HTERT RPE-1 (cell line): Measurements from ENCODE around the gene C14orf119.
"Not testable (repeated sequence)": the region's sequence is repeated elsewhere in the genome, so short reads cannot be mapped to it uniquely, and the experiment has no call there.

Source experiments
- in situ Hi-C: fragments of 300-500 bp; cut with MboI; formaldehyde crosslinking; loops from 4 replicates; pipeline ENCODE4 v1.14.3; 2020; ENCODE audit warnings: low sequenced_read_pairs

C14orf119 gene

GRCh38 chr14:23107620-23108019 is 12.3 kb downstream of the C14orf119 start:
- in situ Hi-C loops, result not testable (repeated sequence)

- in situ Hi-C loops, result not testable (repeated sequence)
Observed at GRCh38 chr14:23108169-23108568, 12.9 kb downstream of the C14orf119 start.

DNA sequence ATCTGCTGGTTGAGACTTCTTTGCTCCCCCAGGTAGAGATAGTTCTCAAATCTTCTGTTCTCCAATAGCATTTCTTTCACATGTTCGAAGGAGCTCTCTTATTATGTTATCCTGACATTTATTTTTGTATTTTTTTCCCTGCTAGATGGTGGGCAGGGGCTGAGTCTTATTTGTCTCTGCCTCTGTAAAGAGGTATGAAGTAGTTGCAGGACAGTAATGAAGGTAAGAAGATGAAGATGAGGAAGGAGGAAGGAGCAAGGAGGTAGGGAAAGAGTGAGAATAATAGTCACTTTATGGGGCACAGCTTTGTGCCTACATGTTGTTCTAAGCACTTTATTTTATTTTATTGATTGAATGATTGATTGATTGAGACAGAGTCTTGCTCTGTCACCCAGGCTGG is 14.5 kb downstream of the C14orf119 start:
- in situ Hi-C loops, result no loop called here

- in situ Hi-C loops, result no loop called here
Observed at GRCh38 chr14:23110579-23111365, 15.5 kb downstream of the C14orf119 start.

- in situ Hi-C loops, result no loop called here
Observed at GRCh38 chr14:23112359-23113178, 17.3 kb downstream of the C14orf119 start.

DNA sequence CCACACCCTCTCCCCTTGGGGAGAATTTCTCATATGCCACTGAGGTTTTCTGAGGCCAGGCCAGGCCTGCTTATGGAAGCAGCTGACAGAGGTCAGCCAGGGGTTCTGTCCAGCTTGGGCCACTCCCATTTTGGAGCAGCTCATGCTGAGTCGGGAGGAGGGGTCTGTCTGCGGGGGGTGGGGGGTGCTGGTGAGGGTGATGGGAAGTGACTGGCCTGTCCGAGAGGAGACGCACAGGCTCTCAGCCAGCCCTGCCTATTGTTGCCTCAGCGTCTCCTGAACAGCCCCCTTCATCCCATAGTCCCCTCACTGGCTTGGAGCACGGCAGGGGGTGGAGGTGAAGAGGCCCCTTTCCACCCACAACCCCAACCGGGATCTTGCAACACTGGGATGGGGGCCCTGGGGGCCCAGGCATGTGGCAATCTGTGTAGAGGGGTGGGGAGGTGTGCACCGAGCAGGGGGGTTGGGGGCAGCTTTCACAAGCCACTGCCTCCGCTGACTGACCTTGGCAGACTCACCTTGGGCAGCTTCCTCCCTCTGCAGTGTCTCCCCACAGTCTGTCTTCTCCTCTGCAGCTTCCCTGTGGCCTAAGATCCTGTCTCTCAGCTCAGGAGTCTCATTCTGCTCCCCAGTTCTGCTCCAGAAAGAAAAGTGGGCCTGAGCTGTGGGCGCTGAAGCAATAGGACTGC is 18.3 kb downstream of the C14orf119 start:
- in situ Hi-C loops, result no loop called here

DNA sequence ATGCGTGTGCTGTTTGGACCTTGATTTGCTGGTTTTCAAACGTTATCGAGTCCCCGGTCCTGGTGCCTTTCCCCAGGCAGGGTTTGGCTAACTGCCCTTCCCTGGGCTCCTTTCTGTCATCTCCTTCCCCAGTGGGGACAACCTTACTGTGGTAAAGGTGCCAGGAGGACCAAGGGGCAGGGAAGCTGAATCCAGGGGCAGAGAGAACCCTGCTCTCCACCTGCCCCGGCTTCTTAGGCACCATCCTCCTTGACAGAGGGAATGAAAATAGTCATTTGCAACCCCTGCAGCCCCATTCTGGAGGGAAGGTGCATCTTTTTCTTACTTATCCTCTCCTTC is 18.8 kb downstream of the C14orf119 start:
- in situ Hi-C loops, result no loop called here

DNA sequence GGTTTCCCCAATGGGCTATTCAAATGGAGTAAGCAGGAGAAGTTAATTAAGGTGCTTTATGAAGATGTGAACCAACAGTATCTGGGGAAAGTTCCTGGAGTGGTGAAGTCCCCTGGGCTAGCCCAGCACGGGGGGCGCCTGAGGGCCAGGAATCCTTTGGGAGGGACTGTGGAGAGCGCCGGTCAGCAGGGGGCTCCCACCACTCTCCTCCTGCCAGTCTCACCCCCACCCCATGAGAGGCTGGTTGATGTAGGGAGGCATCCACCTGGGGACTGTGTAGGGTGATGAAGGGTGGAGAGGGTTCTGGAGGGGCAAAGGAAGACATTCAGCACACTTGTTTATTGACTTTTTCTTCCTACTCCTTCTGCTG is 19.3 kb downstream of the C14orf119 start:
- in situ Hi-C loops, result no loop called here

- in situ Hi-C loops, result no loop called here
Observed at GRCh38 chr14:23115039-23115731, 19.9 kb downstream of the C14orf119 start.

GRCh38 chr14:23115918-23116317 is 20.6 kb downstream of the C14orf119 start:
- in situ Hi-C loops, result no loop called here

- in situ Hi-C loops, result no loop called here
Observed at GRCh38 chr14:23117371-23118020, 22.2 kb downstream of the C14orf119 start.

DNA sequence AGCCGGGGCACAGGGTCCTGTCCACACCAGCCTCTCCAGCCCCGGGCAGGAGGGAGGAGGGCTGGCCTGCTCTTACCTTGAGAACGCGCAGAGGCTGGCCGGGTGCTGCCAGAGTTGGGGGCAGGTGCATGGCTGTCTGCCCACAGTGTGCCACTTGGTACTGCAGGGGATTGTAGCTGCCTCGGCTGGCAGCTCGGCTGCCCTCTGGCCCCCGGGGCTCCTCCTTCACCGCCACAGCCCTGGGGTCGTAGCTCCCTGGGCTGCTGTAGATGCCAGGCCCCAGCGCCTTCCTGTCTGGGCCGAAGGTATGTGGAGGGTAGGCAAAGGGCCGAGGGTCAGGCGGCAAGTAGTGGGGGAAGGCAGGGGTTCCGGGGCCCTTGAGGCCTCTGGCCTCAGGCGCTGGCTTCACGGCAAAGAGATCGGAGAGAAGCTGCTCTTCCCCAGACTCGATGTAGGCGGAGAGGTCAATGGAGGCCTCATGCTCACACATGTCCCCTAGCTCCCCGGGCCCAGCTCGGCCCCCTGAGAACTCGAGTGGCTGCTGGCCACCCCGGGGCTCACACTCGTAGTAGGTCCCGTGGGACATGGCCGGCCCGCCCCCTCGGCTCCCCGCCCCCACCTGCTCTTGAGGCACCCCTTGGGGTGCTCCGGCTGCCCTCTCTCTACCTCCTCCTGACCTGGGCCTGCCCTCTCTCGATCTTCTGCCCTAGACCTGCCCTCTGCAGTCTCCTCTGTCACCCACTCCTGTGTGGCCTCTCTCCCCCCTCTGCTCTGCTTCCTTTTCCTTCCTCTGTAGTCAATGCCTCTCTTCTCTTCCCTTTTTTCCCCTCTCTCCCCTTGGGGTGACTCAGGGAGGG is 23.4 kb downstream of the C14orf119 start, which contains the start of gene CEBPE:
Gene CEBPE (minus strand): TSS at position 750 of the 857 bp plus-strand sequence. CDS start 164 bp downstream, at position 586.
- in situ Hi-C loops, result no loop called here

GRCh38 chr14:23119363-23120327 is 24.3 kb downstream of the C14orf119 start:
- in situ Hi-C loops, result no loop called here

DNA sequence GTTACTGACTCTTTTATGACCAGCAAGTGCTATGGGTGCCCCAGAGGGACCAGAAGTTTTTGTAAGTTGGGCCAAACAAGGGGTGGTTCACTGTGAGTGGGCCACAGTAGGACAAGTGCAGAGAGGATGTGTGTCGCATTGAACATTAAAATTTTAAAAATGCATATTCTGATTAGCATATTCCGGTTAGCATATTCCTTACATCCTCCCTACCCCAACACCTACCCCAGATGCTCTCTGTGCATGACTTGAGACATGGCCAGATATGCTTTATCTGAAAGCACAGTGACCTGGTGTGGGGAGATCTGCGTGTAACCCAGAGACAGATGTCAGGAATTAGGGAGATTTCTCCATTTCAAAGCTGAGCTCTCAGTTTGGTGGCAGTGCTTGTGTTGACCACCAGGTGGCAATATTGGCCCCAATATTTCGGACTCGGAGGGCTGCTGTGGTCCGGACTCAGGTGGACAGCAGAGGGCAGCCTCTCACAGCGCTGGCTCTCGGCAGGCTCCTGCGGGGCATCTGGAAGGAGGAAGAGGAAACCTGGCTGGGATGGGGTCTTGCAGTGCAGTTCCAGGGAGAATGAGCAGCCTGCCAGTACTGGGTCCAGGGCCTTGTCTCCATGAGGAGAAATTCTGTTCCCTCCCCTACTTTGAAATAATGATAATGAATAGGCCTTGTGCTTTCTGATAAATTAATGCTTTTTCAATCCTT is 25.4 kb downstream of the C14orf119 start:
- in situ Hi-C loops, result no loop called here

DNA sequence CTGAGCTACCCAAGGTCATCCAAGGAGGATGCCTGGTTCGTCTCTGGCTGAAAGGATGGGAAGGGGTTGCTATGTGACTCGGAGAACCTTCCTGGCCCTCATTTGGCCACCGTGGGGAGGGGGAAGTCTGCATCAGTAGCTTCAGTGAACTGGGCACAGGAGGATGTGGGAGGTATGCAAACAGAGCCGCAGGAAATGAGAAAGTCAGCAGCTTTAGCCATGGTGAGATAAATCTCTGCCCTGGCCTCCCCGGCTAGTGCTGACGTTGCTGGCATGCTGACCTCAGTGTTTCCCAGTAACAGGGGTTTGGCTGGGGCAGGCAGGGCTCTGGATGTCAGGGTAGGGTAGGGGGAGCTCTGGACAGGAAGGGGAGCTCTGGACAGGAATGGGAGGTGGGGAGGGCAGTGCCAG is 26.1 kb downstream of the C14orf119 start:
- in situ Hi-C loops, result no loop called here

DNA sequence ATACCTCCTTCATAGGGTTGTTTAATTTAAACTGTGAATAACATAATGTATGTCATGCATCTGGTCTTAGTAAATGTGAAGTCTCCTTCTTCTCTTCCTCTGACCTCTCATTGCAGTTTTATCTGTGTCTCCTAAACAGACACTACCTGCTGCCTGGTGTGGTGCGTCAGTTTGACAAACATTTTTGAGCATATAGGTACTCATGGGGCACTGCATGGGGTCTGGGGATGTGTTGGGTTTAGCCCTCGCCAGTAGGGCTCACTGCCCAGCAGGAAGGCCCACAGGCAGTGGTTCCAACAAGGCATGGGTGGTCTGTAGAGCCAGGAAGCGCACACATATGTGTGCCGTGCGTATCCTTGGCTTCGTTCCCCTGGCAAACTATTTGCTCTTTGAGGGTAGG is 26.8 kb downstream of the C14orf119 start:
- in situ Hi-C loops, result no loop called here

- in situ Hi-C loops, result no loop called here
Observed at GRCh38 chr14:23123419-23123818, 28.1 kb downstream of the C14orf119 start.
